CD4-positive, alpha-beta T cell treated with Interleukin-4 for 1 hour (primary cell): ENCODE data around the gene DUSP5.
"Not testable (repeated sequence)": the region's sequence is repeated elsewhere in the genome, so short reads cannot be mapped to it uniquely, and the experiment has no call there.

ENCODE experiments used
- DNase-seq, 2 donors: peaks; one replicate each; pipeline ENCODE4 v3.0.0-alpha.2; 2020 to 2022

The DUSP5 gene

DNA sequence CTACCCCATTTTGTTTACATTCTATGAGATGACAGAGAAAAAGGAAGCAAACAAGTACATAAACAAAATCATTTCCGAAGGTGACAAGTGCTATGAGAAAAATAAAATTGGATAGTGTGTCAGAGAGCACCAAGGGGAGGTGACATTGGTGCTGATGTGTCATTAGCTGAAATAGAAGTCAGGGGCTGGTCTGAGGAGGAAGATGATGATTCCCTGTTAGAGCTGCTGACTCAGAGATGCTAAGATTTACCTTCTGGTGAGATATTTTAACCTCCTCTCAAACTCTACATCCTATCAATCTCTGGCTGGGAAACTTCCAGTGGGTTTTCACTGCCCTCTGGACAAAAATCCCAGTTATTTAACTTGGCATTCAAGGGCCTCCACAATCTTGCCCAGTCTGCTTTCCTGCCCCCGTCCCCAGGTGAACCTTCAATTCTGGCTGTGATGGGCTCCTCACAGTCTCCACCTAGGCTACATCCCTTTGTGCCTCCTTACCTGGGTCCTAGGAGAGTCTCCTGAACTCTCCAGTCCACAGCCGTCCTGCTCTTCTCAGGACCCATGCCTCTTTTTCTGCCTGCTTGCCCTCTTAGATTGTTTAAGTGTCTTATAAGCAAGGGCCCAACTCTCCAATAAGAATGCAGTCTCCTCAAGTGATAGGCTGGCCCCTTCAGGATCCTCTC lies 26.6 kb downstream of the DUSP5 start:
- DNase-seq = no peak

DNA sequence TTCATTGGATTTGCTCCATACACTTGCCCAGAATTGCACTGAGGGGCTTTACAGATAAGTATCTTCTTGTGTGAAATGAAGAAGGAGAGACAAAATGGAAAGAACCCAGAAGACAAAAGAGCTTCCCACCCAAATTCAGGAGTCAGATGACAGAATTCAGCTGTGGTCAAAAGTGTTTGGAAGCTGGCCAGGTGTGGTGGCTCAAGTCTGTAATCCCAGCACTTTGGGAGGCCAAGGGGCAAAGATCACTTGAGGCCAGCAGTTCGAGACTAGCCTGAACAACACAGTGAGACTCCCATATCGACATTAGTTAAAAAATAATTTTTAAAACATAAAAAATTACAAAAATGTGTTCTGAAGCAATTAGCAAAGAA lies 27.1 kb downstream of the DUSP5 start:
- no peak for DNase-seq

DNA sequence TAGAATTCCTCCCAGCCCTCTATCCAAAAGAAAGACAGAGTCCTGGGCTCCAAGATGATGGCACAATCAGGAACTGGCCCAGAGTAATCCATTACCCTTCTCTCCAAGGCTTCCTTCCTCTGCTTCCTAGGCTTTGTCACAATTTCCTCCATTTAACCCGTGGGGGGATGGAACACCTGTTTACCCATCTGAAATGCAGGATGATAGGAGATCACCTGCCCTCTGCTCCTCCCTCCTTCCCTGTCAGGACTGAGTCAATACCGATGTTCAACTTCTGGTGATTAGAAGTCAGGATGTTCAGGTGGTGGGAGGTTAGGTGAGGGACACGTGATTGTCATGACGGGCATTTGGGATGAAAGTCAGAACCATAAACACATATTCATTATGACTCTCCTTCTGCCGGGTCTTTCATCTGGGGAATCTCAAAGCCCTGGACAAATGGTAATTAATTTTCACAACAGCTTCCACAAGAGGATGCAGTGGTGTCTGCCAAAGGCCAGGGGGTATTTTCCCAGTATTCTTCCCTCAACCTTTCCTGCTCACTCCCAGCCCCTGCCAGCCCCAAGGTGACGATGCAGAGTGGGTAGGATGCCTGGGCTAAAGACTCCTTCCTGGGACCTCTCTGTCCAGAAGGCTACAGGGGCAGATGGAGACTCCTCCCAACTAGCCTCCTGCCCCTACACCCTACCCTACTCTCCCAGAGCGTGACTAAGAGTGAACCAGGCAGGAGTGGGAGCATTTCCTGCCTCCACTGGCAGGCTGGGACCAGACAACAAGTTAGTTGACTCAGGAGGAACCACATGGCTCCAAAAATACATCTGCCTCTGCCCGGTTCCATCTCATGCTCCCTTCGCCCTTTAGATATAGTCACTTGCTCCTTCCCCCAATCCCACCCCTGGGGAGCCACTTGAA lies 27.9 kb downstream of the DUSP5 start:
- no peak for DNase-seq

DNA sequence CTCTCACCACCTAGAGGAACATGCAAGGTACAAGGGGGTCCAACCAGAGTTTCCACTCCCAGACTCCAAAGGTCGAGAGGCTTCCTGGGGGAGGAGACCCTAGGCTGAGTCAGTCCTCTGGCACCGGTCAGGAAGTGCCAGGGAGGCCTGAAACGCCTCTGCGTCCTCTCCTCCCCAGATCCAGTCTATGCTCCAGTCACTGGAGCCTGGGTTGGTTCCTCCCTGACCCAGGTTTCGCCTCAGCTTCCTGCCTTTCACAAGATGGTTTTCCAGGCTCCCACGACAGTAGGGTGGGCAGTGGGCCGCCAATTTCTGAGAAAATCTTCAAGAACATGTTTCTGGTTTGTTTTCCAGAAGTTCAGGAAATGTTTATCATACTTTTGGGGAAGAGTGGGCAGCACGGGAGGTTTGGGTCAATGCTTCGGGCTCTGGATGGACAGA lies 30.0 kb downstream of the DUSP5 start:
- DNase-seq = no peak

DNA sequence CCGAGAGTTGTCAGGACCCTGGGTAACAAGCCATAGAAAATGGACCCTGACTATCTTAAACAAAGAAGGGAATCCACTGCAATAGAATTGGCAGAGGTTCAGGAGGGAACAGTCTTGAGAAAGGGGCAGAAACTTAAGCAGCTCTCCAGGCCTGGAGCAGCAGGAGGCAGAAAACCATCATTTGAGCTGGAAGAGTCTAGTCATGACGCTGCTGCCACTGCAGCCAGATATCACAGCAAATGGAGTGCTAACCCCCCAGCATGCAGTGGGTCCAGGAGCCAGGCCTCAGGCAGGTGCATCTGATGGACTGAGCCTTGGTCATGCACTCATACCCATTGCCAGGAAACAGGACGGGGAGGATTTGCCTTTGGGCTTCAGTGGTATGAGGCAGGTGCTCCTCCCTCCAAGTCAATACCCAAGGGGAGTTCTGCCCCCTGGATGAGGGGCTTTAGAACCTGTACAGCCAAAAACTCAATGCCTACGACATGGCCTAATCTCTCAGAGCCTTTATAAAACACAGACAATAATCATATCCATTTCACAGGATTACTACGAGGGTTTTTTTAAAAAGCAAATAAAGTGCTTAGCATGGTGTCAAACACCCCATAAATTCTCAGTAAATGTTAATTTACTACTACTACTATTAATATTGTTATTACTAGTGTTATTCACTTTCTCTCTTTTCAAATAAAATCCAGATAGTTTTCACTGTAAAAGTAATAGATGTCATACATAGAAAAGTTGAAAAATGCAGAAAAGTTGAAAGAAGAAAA lies 30.7 kb downstream of the DUSP5 start:
- DNase-seq = no peak

DNA sequence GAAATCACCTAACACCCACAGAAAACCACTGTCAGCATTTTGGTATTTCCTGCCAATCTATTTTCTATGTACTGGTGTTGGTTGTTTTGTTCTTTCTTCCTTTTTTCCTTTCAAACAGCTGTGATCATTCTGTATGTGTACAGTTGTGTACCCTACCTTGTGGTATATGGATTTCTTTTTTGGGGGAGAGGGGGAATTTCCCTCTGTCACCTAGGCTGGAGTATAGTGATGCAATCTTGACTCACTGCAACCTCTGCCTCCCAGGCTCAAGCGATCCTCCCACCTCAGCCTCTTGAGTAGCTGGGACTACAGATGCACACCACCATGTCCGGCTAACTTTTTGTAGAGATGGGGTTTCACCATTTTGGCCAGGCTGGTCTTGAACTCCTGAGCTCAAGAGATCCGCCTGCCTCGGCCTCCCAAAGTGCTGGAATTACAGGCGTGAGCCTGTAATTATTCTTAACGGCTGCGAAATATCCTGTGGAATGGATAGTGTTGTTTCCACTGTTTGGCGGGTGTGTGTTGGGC lies 31.4 kb downstream of the DUSP5 start:
- DNase-seq = peak in 1 of 2 donors; percentile 50

DNA sequence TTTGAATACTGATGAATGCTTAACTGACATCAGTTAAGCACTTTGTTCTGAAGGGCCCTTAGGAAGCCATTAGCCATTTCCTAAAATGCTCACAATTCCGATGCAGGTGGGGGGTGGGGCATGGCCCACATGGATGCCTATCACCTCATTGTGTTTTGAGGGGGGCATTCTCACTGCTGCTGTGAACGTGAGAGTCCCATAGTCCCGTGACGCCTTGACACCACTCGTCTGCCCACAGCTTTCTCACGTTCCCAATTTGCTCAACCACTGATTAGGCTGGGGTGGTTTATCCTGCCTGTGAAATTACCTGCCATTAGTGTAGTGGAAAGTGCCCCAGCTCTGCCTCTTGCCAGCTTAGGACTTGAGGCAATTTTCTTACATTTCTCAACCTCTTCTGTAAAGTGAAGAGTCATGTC lies 31.9 kb downstream of the DUSP5 start:
- peak; percentile 25 to 45 for DNase-seq

DNA sequence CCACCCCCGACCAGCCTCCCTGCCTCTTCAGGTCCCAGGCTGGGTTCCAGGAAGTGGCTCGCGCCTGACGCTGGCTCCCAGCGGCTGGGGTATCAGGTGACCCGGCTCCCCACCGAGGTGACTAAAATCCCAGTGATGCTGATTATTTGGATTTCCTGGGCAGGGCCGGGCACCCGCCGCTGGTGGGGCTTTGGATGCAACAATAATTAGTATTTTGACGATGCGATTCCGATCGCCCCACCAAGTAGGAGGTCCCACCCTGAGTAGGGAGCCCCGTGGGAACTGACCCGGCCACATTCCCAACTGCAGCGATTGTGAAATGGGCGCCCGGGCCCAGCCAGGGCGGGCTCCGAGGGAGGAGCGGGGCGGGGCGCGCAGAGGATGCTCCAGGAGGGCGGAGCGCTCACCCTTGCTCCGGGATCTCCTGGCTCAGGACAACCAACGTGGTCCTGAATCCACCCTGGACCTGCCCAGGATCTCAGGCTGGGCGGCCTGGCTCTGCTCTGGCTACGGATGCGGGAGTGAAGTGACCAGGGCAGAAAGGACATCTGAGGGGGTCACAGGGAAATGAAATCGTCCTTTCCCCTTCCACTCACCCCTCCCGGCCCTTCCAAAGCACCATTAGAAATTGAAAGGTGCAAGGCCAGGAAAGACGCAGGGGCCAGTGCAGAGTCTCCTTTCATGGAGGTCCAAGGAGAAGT lies 32.6 kb downstream of the DUSP5 start:
- peak in 1 of 2 donors; percentile 22 for DNase-seq

DNA sequence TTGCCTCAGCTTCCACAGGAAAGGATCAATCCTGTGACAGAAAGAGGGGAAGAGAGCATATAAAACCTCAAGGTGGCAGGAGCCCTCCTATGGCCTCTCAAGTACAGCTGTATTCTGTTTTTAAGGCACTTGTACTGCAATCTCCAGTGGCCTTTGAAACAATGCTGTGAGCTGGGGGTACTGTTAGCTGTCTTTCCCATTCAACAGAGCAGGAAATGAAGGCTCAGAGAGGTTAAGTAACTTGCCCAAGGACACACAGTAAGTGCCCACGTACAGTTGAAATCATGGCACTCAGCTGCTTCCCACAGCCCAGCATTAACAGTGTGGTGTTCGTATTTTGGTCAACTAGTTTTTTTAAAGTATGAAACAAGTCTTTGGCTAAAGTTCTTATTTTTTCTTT lies 34.0 kb downstream of the DUSP5 start:
- DNase-seq = no peak

DNA sequence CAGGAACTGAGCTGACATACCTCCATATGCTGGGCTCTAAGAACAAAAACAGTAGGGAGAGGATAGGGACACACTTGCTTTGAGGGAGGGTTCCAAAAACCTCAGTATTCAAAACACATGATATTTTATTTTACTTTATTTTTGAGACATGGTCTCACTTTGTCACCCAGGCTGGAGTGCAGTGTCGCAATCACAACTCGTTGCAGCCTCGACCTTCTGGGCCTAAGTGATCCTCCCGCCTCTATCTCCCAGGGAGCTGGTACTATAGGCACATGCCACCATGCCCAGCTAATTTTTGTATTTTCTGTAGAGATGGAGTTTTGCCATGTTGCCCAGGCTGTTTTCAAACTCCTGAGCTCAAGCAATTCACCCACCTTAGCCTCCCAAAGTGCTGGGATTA lies 34.9 kb downstream of the DUSP5 start:
- DNase-seq = not testable (repeated sequence)

DNA sequence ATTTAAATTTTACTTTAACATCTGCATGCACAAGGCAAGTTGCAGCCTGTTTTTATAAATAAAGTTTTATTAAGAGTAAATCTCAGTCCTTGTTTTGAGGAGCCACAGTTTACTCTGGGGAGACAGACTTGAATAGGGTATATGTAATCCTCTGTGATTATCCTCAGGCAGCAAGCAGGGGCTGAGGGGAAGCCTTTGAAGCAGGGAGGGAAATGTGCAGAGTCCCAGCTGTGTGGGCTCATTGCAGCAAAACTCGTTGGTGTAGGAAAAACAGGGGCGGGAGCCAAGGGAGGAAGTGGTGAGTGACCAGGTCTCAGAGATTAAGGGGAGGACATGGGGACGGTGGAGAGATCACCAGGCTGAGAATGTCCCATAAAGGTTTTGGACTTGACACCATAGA lies 35.4 kb downstream of the DUSP5 start:
- DNase-seq = no peak

DNA sequence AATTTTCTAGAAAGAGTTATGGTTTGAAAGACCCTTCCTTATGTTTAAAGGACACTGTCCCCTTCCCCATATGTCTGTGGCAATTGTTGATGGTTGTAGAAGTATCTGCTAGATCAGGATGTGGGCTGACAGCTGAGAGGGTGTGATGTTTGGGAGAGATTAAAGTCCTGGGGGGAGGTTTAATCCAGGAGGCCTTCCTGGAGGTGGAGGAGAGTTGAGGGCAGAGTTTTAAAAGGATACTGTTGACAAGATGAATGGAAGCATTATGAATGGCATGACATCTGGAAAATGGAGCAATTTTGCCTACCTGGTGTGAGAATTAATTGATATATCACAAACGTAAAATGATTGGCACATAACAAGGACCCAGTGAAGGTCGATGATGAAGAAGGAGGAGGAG lies 36.9 kb downstream of the DUSP5 start:
- no peak for DNase-seq

DNA sequence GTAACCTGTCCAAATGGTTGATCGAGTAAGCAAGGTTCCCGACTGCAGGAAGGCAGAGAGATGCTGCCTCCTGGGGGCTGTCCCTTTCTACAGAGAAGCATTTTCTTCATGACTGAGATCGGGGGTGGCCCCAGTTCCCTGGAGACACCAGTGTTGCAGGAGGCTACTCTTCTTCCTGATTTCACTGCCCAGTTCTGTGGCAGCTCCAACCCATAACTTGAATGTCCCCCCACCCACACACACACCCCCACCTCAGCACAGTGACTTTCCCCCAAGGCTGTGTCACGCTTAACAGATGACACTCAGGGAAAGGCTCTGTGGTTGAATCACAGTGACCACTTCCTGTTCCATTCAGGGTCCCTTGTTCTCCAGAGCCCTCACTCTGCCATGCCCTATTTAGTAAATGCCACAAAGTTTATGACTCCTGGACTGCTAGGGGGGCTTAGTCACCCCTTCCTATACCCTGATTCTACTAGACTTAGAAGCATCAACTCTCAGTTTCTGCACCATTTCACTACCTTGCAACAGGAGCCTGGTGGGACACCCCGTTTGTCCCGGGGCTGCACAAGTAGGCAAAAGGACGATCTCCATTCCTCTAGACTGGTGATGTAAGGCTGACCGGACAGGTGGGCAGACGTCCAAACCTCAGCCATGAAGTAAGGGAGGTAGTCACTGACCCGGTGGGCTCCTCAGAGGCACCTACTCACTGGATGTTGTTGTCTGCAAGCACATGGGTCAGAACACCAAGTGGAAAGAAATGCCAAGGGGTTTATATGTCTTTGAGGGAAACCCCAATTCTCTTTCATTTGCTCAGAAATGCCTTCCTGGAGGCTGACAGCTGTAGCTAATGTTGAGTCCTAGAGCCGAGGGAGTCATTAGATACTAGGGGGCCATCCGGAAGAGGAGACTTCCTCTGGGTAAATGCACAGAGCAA lies 38.5 kb downstream of the DUSP5 start:
- peak; percentile 61 to 67 for DNase-seq

DNA sequence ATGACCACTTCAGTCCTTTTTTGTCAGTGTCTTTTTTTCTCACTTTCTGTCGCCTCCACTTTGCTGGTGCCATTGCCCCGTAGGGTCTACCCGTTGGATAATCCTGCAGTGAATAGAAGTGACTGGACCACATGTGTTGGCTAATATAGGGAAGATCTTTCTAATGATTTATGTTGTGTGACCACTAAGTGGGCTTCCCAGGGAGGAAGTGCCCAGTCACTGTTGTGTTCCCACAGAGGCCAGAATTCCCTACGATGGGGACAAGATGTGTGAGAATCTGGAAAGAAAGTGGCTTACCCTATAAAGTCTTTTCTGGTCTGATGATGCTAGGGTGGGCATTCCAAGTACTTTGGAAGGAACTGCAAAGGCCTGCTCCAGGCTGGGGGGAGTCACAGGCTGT lies 41.4 kb downstream of the DUSP5 start:
- no peak for DNase-seq

DNA sequence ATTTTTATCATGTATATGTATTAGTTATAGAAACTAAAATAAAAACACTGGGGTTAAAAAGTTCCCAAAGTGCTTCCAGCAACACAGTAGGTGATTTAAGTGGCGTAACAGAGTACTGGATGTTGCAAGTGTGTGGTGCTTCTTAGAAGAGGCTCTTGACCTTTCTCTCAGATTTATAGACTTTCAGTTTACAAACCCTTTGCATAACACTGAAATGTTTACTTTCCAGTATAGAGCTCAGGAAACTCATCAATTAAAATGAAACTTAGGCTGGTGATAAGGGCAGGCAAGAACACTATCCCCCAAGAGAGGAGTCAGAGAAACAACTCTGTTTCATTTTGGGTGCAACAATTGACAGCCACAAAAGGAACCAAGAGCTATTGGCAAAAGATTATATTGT lies 42.3 kb downstream of the DUSP5 start:
- no peak for DNase-seq

DNA sequence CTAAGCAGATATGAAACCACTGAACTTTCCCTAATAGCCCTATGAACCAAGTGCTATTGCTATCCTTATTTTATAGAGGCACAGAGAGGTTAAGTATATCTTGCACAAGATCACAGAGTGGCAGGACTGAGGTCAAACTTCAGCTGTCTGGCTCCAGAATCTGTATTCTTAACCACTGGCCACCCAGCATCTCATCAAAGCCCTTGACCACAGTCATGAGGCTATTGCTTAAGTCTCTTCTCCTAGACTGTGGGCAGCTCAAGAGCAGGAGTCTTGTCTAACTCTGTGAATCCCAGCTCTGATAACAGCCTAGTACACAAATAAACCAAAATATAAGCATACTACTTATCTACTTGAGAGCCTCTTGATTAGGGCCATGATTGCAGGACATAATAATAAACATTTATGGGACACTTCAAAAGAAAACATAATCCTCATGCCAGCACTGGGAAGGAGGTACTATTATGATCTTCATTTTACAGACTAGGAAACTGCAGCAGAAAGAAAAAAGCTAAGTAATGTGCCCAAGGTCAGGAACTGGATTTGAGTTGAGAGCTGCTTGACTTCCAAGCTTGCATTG lies 47.3 kb downstream of the DUSP5 start:
- DNase-seq = no peak

DNA sequence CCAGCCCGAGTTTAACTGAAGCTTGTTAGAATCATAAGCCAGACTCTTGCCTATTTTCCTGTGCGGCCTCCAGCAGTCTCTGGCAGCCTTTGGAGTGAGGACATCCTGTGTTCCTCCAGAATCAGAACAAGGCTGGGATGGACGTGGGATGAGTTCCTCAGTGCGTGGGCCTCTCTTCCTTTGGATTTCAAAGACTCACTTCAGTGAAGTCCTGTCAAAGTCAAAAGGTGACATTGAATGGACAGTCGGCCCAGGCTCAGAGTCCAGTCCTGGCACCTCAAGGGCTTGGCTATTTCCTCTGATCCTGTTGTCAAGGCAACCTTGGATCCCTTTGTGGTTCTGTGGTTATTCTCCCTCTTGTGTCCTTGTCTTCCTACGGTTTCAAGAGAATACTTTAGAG lies 48.4 kb downstream of the DUSP5 start:
- DNase-seq = no peak

DNA sequence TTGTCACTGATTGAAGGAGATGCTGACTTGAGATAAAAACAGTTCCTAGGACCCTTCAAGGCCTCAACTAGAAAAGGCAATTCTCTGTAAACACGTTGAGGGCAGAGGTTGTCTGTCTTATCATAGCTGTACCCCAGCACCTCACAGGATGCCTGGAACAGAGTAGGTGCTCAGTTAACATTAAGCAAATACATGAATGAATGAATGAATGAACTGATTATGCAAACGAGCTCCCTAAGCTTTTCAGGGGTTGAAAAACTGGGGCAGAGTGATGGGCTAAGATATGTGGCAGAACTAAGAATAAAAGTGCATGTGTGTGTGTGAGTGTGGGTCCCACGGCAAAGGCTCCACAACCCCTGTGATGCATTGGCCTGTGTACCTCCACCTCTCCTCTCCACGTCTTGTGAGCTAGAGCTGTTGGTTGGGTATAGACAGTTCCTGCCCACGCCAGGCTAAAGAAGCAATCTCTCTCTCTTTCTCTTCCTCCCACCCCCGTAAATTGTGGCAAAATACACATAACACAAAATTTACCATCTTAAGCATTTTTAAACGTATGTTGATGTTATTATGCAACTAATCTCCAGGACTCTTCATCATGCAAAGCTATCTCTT lies 48.9 kb downstream of the DUSP5 start:
- no peak for DNase-seq

DNA sequence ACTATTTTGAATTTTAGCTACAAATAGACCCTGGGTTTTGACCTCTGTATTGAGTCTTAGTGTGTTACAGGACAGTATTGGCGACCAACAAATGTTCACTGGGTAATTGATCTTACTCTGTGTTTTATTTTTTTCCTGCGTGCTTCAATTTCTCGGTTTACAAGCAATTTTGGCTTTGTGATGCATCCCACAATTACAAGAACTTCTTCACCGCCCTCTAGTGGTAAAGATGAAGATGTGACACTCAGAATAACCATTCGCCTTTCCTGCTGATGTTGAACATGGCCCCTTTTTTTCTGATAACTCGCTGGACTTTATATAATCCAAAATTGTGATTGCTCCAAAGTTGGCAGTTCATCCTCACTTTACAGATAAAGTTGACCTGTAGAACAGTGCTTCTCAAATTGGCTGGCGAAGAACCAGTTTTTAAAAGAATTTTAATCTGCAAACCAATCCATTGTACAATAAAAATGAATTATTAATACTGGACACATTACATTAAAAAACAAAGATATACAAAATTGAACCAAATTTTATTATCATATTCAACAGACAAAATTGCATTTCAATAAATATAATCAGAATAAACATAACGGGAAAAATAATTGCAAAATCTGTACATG lies 49.5 kb downstream of the DUSP5 start:
- peak in 1 of 2 donors; percentile 80 for DNase-seq

DNA sequence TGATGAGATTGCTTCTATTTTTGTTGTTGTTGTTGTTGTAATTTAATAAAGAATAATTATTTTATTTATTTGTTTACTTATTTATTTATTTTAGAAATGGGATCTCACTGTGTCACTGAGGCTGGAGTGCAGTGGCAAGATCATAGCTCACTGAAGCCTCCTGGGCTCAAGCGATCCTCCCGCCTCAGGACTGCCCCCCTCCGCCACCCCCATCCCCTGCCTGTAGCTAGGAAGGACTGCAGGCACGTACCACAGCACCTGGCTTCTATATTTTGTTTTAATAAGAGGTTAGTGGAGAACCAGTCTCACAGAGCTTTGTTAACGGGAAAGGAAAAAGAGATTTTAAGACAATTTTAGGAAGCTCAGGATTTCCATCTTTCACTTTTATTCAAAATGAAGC lies 50.3 kb downstream of the DUSP5 start:
- DNase-seq = no peak
